Measurements from ENCODE around the gene RDH11. TPM values are rescaled to one million over a fixed set of nuclear protein-coding genes. Genes with fewer than 3 reads are reported as not detected.
"Not testable (repeated sequence)": the region's sequence is repeated elsewhere in the genome, so short reads cannot be mapped to it uniquely, and the experiment has no call there.

The RDH11 gene
- total RNA-seq, 2 experiments from 2014 or later, result 31.1 to 37.7 TPM

DNA sequence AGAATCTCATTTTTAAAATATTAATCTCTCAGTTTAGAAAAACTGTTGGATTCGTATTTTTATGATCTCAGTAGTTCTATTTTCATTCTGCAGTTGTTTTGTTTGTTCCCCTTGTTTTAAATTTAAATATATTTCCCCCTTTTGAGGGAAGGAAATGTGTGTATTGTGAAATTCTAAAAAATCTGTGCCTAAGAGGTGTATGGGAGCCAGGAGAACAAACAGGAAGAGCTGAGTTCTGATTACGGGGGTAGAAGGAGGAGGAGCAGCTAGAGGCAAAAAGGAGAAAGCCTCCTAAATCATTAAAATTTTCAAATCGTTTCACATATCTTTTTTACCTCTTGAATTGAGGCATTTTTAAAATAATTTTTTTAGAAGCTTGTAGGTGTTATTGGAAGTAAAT is 8.4 kb upstream of the RDH11 start:
- Histone ChIP-seq H4K20me1 (ENCODE audit: insufficient read depth, low read length) (no peaks in the 10 kb centered on the region), H3K27ac (ENCODE audit: low read depth, low read length, poor library complexity, severe bottlenecking) (no peak overlapping the region), H3K79me2 (ENCODE audit: insufficient read depth, low read depth, low read length) (no peaks in the 10 kb centered on the region), H3K4me2 (ENCODE audit: low read length) (no peak overlapping the region), H2AFZ (ENCODE audit: low read length) (peak overlapping the region; percentile 1; the same call in 1 of the 2 replicates), H3K4me3 (ENCODE audit: low read depth, low read length, poor library complexity, severe bottlenecking) (no peak overlapping the region), H3K4me1 (ENCODE audit: insufficient read depth, low read length, poor library complexity, severe bottlenecking) (no peaks in the 10 kb centered on the region), H3K9me2 (ENCODE audit: insufficient read depth, low read length) (no peaks in the 10 kb centered on the region), H3K9me3 (ENCODE audit: low read length) (peaks cover 8% of the 10 kb centered on the region; the same call in 1 of the 2 replicates), H3K36me3 (ENCODE audit: insufficient read depth, low read length) (no peaks in the 10 kb centered on the region)
- ChIA-PET POLR2A (interaction anchor here (0.6 to 1.8 kb wide), 13 partner anchors 9 to 131 kb away, joined by 3 to 11 read pairs (median 5); partner anchors contain the start of genes ARG2, PIGH and RDH11), CTCF (ENCODE audit: unreplicated experiment) (interaction anchor here (0.7 to 1.5 kb wide), 9 partner anchors 9 to 284 kb away, joined by 3 to 14 read pairs (median 4); partner anchors contain the start of gene PIGH)
- DNase-seq (ENCODE audit: low spot score), result no peak
- TF ChIP-seq, protein P1, sequence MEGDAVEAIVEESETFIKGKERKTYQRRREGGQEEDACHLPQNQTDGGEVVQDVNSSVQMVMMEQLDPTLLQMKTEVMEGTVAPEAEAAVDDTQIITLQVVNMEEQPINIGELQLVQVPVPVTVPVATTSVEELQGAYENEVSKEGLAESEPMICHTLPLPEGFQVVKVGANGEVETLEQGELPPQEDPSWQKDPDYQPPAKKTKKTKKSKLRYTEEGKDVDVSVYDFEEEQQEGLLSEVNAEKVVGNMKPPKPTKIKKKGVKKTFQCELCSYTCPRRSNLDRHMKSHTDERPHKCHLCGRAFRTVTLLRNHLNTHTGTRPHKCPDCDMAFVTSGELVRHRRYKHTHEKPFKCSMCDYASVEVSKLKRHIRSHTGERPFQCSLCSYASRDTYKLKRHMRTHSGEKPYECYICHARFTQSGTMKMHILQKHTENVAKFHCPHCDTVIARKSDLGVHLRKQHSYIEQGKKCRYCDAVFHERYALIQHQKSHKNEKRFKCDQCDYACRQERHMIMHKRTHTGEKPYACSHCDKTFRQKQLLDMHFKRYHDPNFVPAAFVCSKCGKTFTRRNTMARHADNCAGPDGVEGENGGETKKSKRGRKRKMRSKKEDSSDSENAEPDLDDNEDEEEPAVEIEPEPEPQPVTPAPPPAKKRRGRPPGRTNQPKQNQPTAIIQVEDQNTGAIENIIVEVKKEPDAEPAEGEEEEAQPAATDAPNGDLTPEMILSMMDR (conservative IDR thresholded peaks at IDR 0.05; ENCODE audit: low read length), result no peak
- no peak for TF ChIP-seq EZH2phosphoT487 (IDR thresholded peaks at IDR 0.05; ENCODE audit: borderline replicate concordance, low read depth, low read length)
- no TSS peak for BruUV-seq (replicated peaks)
- intact Hi-C loops (cut with micrococcal nuclease; ENCODE audit: unreplicated experiment), result loop anchor here (1.0 to 10.0 kb wide), 5 partner anchors 85 to 539 kb away; partner anchors contain the start of gene ARG2

DNA sequence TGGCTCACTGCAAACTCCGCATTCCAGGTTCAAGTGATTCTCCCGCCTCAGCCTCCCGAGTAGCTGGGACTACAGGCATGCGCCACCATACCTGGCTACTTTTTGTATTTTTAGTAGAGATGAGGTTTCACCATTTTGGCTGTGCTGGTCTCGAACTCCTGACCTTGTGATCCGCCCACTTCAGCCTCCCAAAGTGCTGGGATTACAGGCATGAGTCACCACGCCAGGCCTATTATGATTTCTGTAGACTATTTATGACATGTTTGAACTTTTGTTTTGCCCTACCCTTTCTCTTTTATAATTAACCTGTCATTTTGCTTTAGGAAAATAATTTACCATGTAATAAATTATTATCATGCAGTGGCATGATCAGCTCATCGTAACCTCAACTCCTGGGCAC is 5.9 kb upstream of the RDH11 start, which contains the start of gene RDH12:
Gene RDH12, plus strand, starts transcription at position 395 of the 400 bp plus-strand sequence. CDS start 20,757 bp downstream, outside the sequence.
- H3K4me3 ChIP-seq (ENCODE audit: low read depth, low read length, poor library complexity, severe bottlenecking); H3K9me3 ChIP-seq (ENCODE audit: low read length); H3K4me2 ChIP-seq (ENCODE audit: low read length); H3K36me3 ChIP-seq (ENCODE audit: insufficient read depth, low read length); H3K9me2 ChIP-seq (ENCODE audit: insufficient read depth, low read length); H4K20me1 ChIP-seq (ENCODE audit: insufficient read depth, low read length); H3K27ac ChIP-seq (ENCODE audit: low read depth, low read length, poor library complexity, severe bottlenecking); H3K4me1 ChIP-seq (ENCODE audit: insufficient read depth, low read length, poor library complexity, severe bottlenecking); BruUV-seq (replicated peaks); H3K79me2 ChIP-seq (ENCODE audit: insufficient read depth, low read depth, low read length); DNase-seq (ENCODE audit: low spot score); H2AFZ ChIP-seq (ENCODE audit: low read length): not testable (repeated sequence)
- intact Hi-C loops (cut with micrococcal nuclease; ENCODE audit: unreplicated experiment), result loop anchor here (10.0 kb wide), 2 partner anchors 177 to 537 kb away; no protein-coding TSS in a partner anchor
- POLR2A ChIA-PET, result interaction anchor here (0.6 to 1.2 kb wide), 4 partner anchors 28 to 147 kb away, joined by 3 to 6 read pairs (median 5); no protein-coding TSS in a partner anchor
- CTCF ChIA-PET (ENCODE audit: unreplicated experiment), result interaction anchor here (0.6 kb wide), 1 partner anchor 15 kb away, joined by 3 read pairs; no protein-coding TSS in a partner anchor

DNA sequence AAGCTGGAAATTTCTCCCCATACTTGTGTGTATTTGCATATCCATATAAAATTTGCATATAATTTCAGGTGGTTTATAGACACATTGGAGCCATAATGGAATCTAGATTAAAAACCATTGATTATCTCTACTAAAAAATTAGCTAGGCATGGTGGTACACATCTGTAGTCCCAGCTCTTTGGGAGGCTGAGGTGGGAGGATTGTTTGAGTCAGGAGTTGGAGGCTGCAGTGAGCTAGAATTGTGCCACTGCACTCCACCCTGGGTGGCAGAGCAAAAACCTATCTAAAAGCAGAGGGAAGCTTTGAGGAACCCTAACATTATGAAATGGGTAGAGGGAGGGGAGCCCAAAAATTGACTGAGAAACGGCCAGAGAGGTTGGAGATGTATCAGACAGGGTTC is 2.6 kb upstream of the RDH11 start:
- no TSS peak for BruUV-seq (replicated peaks)
- peaks cover 5% of the 10 kb centered on the region for H3K4me1 ChIP-seq (ENCODE audit: insufficient read depth, low read length, poor library complexity, severe bottlenecking)
- POLR2A ChIA-PET, result interaction anchor here (0.6 kb wide), 1 partner anchor 12 kb away, joined by 3 read pairs; no protein-coding TSS in a partner anchor
- H3K4me3 ChIP-seq (ENCODE audit: low read depth, low read length, poor library complexity, severe bottlenecking), result no peak overlapping the region
- no peak for DNase-seq (ENCODE audit: low spot score)
- no peak overlapping the region for H3K4me2 ChIP-seq (ENCODE audit: low read length)
- H3K9me3 ChIP-seq (ENCODE audit: low read length), result no peaks in the 10 kb centered on the region
- peaks cover 21% of the 10 kb centered on the region; the same call in 1 of the 2 replicates for H3K79me2 ChIP-seq (ENCODE audit: insufficient read depth, low read depth, low read length)
- no peak for TF ChIP-seq EZH2phosphoT487 (IDR thresholded peaks at IDR 0.05; ENCODE audit: borderline replicate concordance, low read depth, low read length)
- TF ChIP-seq, protein P1 (conservative IDR thresholded peaks at IDR 0.05; ENCODE audit: low read length), result no peak
- CTCF ChIA-PET (ENCODE audit: unreplicated experiment), result interaction anchor here (0.8 to 1.1 kb wide), 2 partner anchors 85 to 213 kb away, joined by 3 read pairs; no protein-coding TSS in a partner anchor
- no peak overlapping the region for H3K27ac ChIP-seq (ENCODE audit: low read depth, low read length, poor library complexity, severe bottlenecking)
- H4K20me1 ChIP-seq (ENCODE audit: insufficient read depth, low read length), result no peaks in the 10 kb centered on the region
- H3K9me2 ChIP-seq (ENCODE audit: insufficient read depth, low read length), result no peaks in the 10 kb centered on the region
- peaks cover 4% of the 10 kb centered on the region; the same call in 1 of the 2 replicates for H3K36me3 ChIP-seq (ENCODE audit: insufficient read depth, low read length)
- H2AFZ ChIP-seq (ENCODE audit: low read length), result no peak overlapping the region
- intact Hi-C loops (cut with micrococcal nuclease; ENCODE audit: unreplicated experiment), result no loop called here

Measured in OCI-LY7 (cell line).